HFF-Myc (cell line): ENCODE results near the gene C16orf96.

Source experiments
- DNase-seq: peaks from one replicate; pipeline ENCODE4 v3.0.0-alpha.2; 2011; ENCODE audit warnings: low read depth; ENCODE audit errors: extremely low read depth
- H3K4me3 ChIP-seq: replicated peaks from 2 replicates; pipeline ENCODE4 v1.5.1; 2011; ENCODE audit warnings: low read depth, mild to moderate bottlenecking, control low read depth, low read length
- TF ChIP-seq, protein P1 (sequence below): IDR thresholded peaks from 2 replicates; pipeline ENCODE4 v1.5.1; 2012; ENCODE audit warnings: mild to moderate bottlenecking, low read depth, low read length, control low read depth; ENCODE audit errors: missing control alignments

C16orf96 gene

DNA sequence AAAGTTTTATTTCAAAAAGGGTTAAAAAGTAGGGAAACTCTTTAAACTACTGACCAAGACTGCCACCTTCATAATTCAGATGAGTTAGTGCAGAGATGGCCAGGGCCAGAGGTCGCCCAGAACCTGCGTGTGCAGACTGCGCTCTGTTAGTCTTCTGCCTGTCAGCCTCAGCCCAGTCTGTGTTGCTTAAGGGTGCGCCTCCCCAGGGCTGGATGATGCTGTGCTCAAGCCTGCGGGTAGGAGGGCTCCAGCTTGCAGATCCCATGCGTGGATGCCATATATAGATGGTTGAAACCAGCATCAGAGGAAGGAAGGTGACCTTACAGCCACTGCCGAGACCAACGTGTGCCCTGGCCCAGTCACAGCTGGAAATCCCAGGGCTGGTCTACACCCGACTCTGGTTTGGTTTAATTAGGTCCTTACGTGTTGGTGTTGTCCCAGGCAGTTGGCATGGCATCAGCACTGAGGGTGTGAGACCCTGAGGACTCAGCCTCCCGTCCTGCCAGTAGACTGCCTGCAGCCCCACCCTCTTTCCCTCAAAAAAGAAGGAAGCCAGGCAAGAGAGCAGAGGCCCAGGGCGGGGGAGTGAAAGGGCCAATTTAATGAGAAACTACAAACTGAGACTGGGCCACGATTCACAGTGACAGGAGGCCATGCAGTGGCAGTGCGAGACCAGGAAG lies 45.3 kb upstream of the C16orf96 start:
- TF ChIP-seq, protein P1, sequence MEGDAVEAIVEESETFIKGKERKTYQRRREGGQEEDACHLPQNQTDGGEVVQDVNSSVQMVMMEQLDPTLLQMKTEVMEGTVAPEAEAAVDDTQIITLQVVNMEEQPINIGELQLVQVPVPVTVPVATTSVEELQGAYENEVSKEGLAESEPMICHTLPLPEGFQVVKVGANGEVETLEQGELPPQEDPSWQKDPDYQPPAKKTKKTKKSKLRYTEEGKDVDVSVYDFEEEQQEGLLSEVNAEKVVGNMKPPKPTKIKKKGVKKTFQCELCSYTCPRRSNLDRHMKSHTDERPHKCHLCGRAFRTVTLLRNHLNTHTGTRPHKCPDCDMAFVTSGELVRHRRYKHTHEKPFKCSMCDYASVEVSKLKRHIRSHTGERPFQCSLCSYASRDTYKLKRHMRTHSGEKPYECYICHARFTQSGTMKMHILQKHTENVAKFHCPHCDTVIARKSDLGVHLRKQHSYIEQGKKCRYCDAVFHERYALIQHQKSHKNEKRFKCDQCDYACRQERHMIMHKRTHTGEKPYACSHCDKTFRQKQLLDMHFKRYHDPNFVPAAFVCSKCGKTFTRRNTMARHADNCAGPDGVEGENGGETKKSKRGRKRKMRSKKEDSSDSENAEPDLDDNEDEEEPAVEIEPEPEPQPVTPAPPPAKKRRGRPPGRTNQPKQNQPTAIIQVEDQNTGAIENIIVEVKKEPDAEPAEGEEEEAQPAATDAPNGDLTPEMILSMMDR = no peak
- no peak for DNase-seq
- H3K4me3 ChIP-seq = no peak overlapping the region

DNA sequence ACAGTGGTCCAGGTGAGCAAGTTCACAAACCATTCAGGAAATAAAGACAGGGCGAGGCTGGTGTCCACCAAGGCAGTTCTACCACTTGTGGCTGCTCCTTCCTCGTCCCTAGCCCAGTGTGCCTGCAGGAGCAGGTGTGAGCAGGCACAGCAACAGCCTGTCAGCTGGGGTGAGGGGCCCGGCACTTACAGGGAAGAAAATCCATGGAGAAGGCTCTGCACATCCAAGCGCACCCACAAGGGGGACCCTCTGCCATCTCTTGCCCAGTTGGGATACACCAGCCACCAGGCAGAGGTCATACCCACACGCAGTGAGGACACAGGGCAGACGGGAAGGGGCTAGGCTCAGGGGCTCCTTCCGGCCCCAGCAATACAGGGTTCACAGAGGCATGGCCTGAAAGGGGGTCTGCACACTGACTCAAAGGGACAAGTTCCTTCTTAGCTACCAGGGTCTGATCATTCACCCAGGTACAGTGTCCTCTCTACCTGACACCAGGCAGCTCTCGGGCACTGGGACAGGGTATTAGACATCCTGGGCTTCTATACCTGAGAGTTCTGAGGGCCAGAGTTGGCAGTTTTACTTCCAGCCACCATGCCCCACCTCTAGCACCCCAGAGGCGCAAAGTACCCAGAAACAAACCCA lies 44.6 kb upstream of the C16orf96 start:
- H3K4me3 ChIP-seq = no peak overlapping the region
- TF ChIP-seq, protein P1 = peak; percentile 63
- DNase-seq = no peak

DNA sequence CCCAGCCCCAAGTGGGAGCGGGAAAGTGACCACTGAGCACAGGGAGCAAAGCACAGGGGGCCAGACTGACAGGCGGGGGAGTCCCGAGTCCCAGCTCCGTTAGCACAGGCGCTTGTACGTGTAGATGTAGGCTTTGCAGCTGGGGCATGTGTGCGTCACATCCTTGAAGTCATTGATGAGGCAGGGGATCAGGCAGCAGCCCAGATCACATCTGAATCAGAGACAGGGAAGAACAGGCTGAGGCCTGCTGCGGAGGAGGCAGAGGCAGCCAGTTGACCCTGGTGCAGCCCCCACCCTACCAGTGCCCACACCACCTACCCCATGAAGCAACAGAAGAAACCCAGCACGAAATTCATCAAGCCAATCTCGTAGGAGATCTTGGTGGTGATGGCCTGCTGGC lies 43.7 kb upstream of the C16orf96 start:
- TF ChIP-seq, protein P1 = no peak
- H3K4me3 ChIP-seq = no peak overlapping the region
- DNase-seq = no peak

DNA sequence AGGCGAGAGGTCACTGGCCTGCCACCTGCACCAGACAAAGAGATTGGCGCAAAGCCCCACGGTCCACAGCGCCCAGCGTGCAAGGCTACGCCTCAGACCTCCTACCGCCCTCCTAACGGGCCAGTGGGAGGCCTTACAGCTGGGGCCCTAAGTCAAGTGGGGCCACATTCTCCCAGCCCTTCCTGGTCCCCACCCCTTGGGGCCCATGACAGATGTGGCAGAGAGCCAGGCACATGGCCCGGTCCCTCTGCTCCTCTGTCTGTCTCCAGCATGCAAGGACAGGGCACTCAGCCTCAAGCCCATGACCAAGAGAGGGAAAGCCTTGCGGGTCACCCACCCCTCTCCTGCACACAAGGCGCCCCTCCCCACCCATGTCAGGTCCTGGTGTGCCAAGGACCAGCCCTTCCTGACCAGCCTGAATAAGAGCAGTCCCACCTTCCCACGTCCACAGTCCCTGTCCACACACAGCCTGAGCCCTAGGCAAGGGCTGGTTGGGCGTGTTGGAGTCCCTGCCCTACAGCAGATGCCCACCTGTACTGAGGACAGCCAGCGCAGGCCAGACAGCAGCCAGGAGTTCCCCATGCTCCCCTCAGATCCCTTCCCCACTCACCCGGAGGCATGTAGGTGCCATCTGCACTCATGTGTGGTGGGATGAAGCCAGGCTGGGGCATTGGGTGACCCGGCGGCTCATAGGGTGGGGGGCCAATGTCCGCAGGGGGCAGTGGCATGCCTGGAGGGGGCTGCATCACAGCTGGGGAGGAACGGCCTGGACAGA lies 42.9 kb upstream of the C16orf96 start:
- TF ChIP-seq, protein P1 = no peak
- no peak for DNase-seq
- no peak overlapping the region for H3K4me3 ChIP-seq

DNA sequence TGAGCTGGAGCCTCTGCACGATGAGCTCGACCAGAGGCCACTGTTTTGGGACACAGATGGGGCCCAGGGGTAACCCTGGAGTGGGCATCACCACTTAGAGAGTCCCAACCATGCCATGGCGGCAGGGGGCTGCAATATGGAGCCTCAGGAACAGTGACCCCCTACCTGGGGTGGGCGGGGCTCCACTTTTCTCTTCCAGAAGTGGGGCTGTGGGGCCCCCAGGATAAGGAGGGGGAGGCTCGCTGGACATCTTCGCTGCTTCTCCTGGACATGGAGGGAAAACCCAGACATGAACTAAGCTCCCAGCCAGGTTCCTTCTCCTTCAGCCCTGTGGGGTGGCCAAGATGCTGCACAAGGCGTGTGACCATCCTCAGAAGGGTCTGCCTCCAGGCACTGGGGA lies 42.3 kb upstream of the C16orf96 start:
- H3K4me3 ChIP-seq = no peak overlapping the region
- TF ChIP-seq, protein P1 = no peak
- no peak for DNase-seq

DNA sequence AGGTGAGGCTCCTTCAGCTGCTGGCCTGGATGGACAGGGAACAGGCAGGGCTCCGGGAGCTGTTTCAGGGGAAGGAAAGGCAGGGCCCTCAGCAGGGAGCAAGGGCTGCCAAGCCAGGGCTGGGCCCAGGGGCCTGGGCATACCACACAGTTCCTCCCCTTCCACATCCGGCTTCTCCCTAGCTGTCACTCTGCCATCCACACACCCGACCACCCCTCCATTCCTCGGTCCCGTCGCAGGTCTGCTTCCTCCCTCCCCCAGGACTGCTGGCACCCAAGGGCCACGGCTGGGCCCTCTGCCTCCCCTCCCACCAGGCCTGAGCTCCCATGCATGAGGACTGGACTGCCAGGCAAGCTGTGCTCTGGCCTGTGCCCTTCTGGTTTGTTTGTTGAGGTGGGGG lies 41.5 kb upstream of the C16orf96 start:
- TF ChIP-seq, protein P1 = no peak
- DNase-seq = no peak
- no peak overlapping the region for H3K4me3 ChIP-seq
